ENCODE data around the gene LIG1. TPM values are rescaled to one million over a fixed set of nuclear protein-coding genes. Genes with fewer than 3 reads are reported as not detected.

Gene LIG1
- total RNA-seq, 1 donor, result 11.9 TPM

DNA sequence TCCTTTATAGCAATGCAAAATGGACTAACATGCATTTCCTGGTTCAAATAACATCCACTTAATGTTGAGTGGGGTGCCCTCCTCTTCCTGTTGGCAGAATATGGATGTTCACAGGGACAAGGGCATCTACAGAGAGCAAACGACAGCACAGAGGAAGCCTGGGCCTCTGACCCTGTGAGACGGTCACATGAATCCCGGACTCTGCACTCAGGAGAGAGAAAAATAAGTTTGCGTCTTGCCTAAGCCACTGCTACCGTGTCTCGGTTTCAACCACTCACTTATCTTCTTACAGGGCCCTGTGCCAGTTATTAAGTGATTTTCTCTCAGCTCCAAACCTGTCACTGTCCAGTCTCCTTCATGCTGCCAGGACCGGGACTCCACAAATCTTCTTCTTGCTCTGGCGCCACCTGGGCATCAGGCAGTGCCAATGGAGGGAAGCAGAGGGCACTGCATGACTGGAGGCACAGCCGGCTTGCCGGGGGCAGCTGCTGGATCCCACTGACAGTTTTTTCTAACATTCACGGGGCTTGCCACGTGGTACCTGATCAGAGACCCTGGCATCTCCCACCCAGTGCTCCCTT is 11.8 kb downstream of the LIG1 start:
- no peaks in the 10 kb centered on the region for H3K36me3 ChIP-seq (ENCODE audit: insufficient read depth, low read length)
- H3K4me3 ChIP-seq (ENCODE audit: insufficient read depth, low read length), result no peak overlapping the region
- DNase-seq (ENCODE audit: insufficient read length, low spot score, missing footprints), result no peak
- no peaks in the 10 kb centered on the region for H3K79me2 ChIP-seq (ENCODE audit: insufficient read depth, low read length)
- H3K4me1 ChIP-seq (ENCODE audit: insufficient read depth, low read length), result no peaks in the 10 kb centered on the region
- H3K9me3 ChIP-seq (ENCODE audit: low read depth, low read length), result no peaks in the 10 kb centered on the region
- H3K4me2 ChIP-seq (ENCODE audit: insufficient read depth, low read length), result no peak overlapping the region
- no peaks in the 10 kb centered on the region for H4K20me1 ChIP-seq (ENCODE audit: insufficient read depth, low read length)
- TF ChIP-seq, protein P1, sequence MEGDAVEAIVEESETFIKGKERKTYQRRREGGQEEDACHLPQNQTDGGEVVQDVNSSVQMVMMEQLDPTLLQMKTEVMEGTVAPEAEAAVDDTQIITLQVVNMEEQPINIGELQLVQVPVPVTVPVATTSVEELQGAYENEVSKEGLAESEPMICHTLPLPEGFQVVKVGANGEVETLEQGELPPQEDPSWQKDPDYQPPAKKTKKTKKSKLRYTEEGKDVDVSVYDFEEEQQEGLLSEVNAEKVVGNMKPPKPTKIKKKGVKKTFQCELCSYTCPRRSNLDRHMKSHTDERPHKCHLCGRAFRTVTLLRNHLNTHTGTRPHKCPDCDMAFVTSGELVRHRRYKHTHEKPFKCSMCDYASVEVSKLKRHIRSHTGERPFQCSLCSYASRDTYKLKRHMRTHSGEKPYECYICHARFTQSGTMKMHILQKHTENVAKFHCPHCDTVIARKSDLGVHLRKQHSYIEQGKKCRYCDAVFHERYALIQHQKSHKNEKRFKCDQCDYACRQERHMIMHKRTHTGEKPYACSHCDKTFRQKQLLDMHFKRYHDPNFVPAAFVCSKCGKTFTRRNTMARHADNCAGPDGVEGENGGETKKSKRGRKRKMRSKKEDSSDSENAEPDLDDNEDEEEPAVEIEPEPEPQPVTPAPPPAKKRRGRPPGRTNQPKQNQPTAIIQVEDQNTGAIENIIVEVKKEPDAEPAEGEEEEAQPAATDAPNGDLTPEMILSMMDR (IDR thresholded peaks at IDR 0.05; ENCODE audit: extremely low read depth, low read depth, low read length), result no peak
- H3K27me3 ChIP-seq (ENCODE audit: insufficient read depth, low read length), result no peaks in the 10 kb centered on the region
- no peak overlapping the region for H2AFZ ChIP-seq (ENCODE audit: low read length)
- H3K27ac ChIP-seq (ENCODE audit: low read depth, low read length), result no peak overlapping the region

DNA sequence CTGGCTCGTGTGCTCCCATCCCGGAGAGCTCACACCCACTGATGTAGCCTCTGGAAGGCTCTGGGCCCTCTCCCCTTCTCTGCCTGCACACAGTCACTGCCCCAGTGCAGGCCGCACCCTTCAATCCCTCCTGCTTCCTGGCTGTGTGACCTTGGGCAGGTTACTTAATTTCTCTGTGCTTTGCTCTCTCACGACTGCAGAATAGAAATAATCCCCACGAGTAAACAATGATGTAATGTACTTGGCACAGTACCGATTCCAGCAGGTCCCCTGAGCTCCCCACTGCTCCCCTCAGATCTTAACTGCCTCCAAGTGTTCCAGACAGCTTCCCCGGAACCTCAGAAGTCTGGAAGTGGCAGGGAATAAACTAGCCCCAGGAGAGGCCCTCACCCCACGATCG is 16.1 kb downstream of the LIG1 start:
- Histone ChIP-seq H3K27ac (ENCODE audit: low read depth, low read length) (no peak overlapping the region), H3K79me2 (ENCODE audit: insufficient read depth, low read length) (no peaks in the 10 kb centered on the region), H3K9me3 (ENCODE audit: low read depth, low read length) (no peaks in the 10 kb centered on the region), H2AFZ (ENCODE audit: low read length) (no peak overlapping the region), H3K4me2 (ENCODE audit: insufficient read depth, low read length) (no peak overlapping the region), H3K4me3 (ENCODE audit: insufficient read depth, low read length) (no peak overlapping the region), H3K4me1 (ENCODE audit: insufficient read depth, low read length) (no peaks in the 10 kb centered on the region), H3K27me3 (ENCODE audit: insufficient read depth, low read length) (no peaks in the 10 kb centered on the region), H4K20me1 (ENCODE audit: insufficient read depth, low read length) (no peaks in the 10 kb centered on the region), H3K36me3 (ENCODE audit: insufficient read depth, low read length) (no peaks in the 10 kb centered on the region)
- TF ChIP-seq, protein P1 (IDR thresholded peaks at IDR 0.05; ENCODE audit: extremely low read depth, low read depth, low read length), result no peak
- no peak for DNase-seq (ENCODE audit: insufficient read length, low spot score, missing footprints)

DNA sequence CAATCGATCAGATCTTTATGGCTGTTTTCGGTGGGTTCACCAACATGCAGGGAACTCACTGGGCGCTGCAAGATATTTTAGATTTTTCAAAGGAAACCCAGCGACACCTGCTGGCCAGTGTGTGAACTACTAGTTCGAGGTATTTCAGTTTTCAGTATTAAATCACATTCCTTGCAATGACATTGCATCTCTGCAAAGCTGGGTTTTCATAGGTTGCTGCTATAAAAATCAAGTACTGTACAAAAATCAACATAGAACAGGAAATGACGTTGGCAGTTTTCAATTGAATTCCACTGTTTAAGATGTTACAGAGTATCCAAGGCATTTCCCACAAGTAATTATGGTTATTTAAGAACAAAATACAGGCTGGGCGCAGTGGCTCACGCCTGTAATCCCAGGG is 17.6 kb downstream of the LIG1 start:
- Histone ChIP-seq H3K27ac (ENCODE audit: low read depth, low read length) (peak overlapping the region; percentile 75), H3K27me3 (ENCODE audit: insufficient read depth, low read length) (no peaks in the 10 kb centered on the region), H3K36me3 (ENCODE audit: insufficient read depth, low read length) (no peaks in the 10 kb centered on the region), H3K4me3 (ENCODE audit: insufficient read depth, low read length) (no peak overlapping the region), H4K20me1 (ENCODE audit: insufficient read depth, low read length) (no peaks in the 10 kb centered on the region), H3K4me2 (ENCODE audit: insufficient read depth, low read length) (no peak overlapping the region), H3K4me1 (ENCODE audit: insufficient read depth, low read length) (no peaks in the 10 kb centered on the region), H3K9me3 (ENCODE audit: low read depth, low read length) (no peaks in the 10 kb centered on the region), H3K79me2 (ENCODE audit: insufficient read depth, low read length) (no peaks in the 10 kb centered on the region), H2AFZ (ENCODE audit: low read length) (no peak overlapping the region)
- DNase-seq (ENCODE audit: insufficient read length, low spot score, missing footprints), result no peak
- TF ChIP-seq, protein P1 (IDR thresholded peaks at IDR 0.05; ENCODE audit: extremely low read depth, low read depth, low read length), result peak; percentile 82

DNA sequence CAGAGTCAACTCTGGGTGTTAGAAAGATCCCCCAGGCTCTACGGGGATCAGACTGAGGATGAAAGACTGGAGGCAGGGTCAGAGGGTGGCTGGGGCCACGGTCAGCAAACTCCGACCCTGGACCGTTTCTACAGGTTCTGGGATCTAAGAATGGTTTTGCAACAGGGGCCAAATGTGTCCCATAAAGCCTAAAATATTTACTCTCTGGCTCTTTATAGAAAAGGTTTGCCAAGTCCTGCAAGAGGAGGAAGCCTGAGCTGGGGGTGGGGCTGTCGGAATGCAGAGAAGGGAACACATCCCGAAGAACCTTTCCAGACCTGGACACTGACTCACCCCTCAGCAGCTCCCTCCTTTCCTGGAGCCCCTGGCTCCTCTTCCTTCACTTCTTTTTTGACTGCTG is 20.7 kb downstream of the LIG1 start:
- H3K4me2 ChIP-seq (ENCODE audit: insufficient read depth, low read length), result no peak overlapping the region
- no peaks in the 10 kb centered on the region for H3K36me3 ChIP-seq (ENCODE audit: insufficient read depth, low read length)
- no peaks in the 10 kb centered on the region for H4K20me1 ChIP-seq (ENCODE audit: insufficient read depth, low read length)
- H3K9me3 ChIP-seq (ENCODE audit: low read depth, low read length), result no peaks in the 10 kb centered on the region
- H3K4me3 ChIP-seq (ENCODE audit: insufficient read depth, low read length), result no peak overlapping the region
- DNase-seq (ENCODE audit: insufficient read length, low spot score, missing footprints), result no peak
- H3K27me3 ChIP-seq (ENCODE audit: insufficient read depth, low read length), result no peaks in the 10 kb centered on the region
- no peaks in the 10 kb centered on the region for H3K4me1 ChIP-seq (ENCODE audit: insufficient read depth, low read length)
- H2AFZ ChIP-seq (ENCODE audit: low read length), result no peak overlapping the region
- H3K79me2 ChIP-seq (ENCODE audit: insufficient read depth, low read length), result no peaks in the 10 kb centered on the region
- TF ChIP-seq, protein P1 (IDR thresholded peaks at IDR 0.05; ENCODE audit: extremely low read depth, low read depth, low read length), result no peak
- no peak overlapping the region for H3K27ac ChIP-seq (ENCODE audit: low read depth, low read length)

All from osteoblast (primary cell).